Testis (tissue), 2 donors: ENCODE measurements around the gene ATOSB.

Experiments
- POLR2A ChIP-seq: fragments of 450-650 bp; IDR thresholded peaks from one replicate; pipeline ENCODE4 v1.6.1; 2017; ENCODE audit warnings: antibody characterized with exemption, mild to moderate bottlenecking, moderate library complexity
- TF ChIP-seq, protein P1 (sequence below), 3 experiments: fragments of 450-650 bp in 2 of 3; fragments of 200-600 bp in 1 of 3; sonication (generic) in 1 of 3; IDR thresholded peaks; one replicate each; pipeline ENCODE4 v1.5.1; 2016 to 2019; ENCODE audit warnings: antibody characterized with exemption in 3 of 3, mild to moderate bottlenecking in 2 of 3, moderate library complexity in 1 of 3

- TF ChIP-seq, protein P1, sequence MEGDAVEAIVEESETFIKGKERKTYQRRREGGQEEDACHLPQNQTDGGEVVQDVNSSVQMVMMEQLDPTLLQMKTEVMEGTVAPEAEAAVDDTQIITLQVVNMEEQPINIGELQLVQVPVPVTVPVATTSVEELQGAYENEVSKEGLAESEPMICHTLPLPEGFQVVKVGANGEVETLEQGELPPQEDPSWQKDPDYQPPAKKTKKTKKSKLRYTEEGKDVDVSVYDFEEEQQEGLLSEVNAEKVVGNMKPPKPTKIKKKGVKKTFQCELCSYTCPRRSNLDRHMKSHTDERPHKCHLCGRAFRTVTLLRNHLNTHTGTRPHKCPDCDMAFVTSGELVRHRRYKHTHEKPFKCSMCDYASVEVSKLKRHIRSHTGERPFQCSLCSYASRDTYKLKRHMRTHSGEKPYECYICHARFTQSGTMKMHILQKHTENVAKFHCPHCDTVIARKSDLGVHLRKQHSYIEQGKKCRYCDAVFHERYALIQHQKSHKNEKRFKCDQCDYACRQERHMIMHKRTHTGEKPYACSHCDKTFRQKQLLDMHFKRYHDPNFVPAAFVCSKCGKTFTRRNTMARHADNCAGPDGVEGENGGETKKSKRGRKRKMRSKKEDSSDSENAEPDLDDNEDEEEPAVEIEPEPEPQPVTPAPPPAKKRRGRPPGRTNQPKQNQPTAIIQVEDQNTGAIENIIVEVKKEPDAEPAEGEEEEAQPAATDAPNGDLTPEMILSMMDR (IDR thresholded peaks at IDR 0.05): no peak
- no peak for TF ChIP-seq POLR2A
Measured at GRCh38 chr9:35075358-35075757, 40.3 kb downstream of the ATOSB start.
